HCT116 (cell line): ENCODE data around the gene PLGRKT. TPM values are rescaled to one million over a fixed set of nuclear protein-coding genes. Genes with fewer than 3 reads are reported as not detected.

Experiments used
- ATAC-seq: fragments of 200-7000 bp; cut with Tn5 transposase; 2 replicates; pipeline ENCODE4 v1.9.1; 2020; ENCODE audit warnings: mild to moderate bottlenecking, moderate library complexity
- BruUV-seq: library from RNA; stranded (reverse); fragments of 400-500 nt; replicated peaks from 2 replicates; lab custom pipeline; 2021; lab: Mats Ljungman, UMichigan
- CTCF ChIA-PET: fragments of 300-600 bp; sonication (Branson Sonifier 250); formaldehyde crosslinking; loops from one replicate; lab custom pipeline; 2021; ENCODE audit warnings: antibody characterized with exemption; lab: Charles Lee
- POLR2A ChIA-PET: fragments of 300-600, 350-600 bp; sonication (Branson Sonifier 250); formaldehyde crosslinking; loops from one replicate; lab custom pipeline; 2021; ENCODE audit warnings: antibody characterized with exemption; lab: Charles Lee
- RAD21 ChIA-PET, 2 experiments: fragments of 300-600 bp; sonication (Branson Sonifier 250); formaldehyde crosslinking; loops; one replicate each; lab custom pipeline; 2023; ENCODE audit warnings: low total read pairs in 2 of 2; ENCODE audit not compliant: uncharacterized antibody in 2 of 2, unreplicated experiment in 2 of 2, low non-redundant PET in 1 of 2; lab: Charles Lee
- DNase-seq: peaks from one replicate; pipeline ENCODE4 v3.0.0-alpha.2; 2010; ENCODE audit warnings: low read depth, low spot score
- H2AFZ ChIP-seq: fragments of 200-600 bp; shearing (Covaris generic), sonication (generic); 2 replicates; pipeline ENCODE4 v1.6.1; 2017; ENCODE audit warnings: low read depth, mixed run types, mixed read lengths, antibody characterized with exemption, low read length; ENCODE audit not compliant: poor library complexity, severe bottlenecking
- H3K27ac ChIP-seq: 2 replicates; pipeline ENCODE4 v1.5.1; 2012; ENCODE audit warnings: low read depth, low read length
- H3K27me3 ChIP-seq: fragments of 200-600 bp; sonication (generic); 2 replicates; pipeline ENCODE4 v1.6.1; 2016; ENCODE audit warnings: mixed run types, low read length, mixed read lengths; ENCODE audit not compliant: insufficient read depth
- H3K36me3 ChIP-seq, 2 experiments: fragments of 200-500 bp in 1 of 2; fragments of 200-600 bp in 1 of 2; sonication (Bioruptor generic) in 1 of 2; sonication (generic) in 1 of 2; 2 replicates each; pipeline versions ENCODE4 v1.5.1 to v1.6.1; 2014 to 2016; ENCODE audit warnings: low read length in 2 of 2, inconsistent platforms in 1 of 2, mixed read lengths in 1 of 2, mixed run types in 1 of 2; ENCODE audit not compliant: insufficient read depth in 2 of 2, control insufficient read depth in 1 of 2
- H3K4me1 ChIP-seq, 2 experiments: fragments of 200-600 bp in 1 of 2; sonication (generic) in 1 of 2; 2 replicates each; pipeline versions ENCODE4 v1.5.1 to v1.6.1; 2012 to 2017; ENCODE audit warnings: low read length in 2 of 2, inconsistent platforms in 1 of 2, mild to moderate bottlenecking in 1 of 2, mixed read lengths in 1 of 2, mixed run types in 1 of 2, moderate library complexity in 1 of 2; ENCODE audit not compliant: insufficient read depth in 2 of 2, control insufficient read depth in 1 of 2
- H3K4me2 ChIP-seq: fragments of 200-600 bp; sonication (generic); 2 replicates; pipeline ENCODE4 v1.6.1; 2017; ENCODE audit warnings: mixed run types, low read length, mixed read lengths
- H3K4me3 ChIP-seq, 2 experiments: fragments of 200-600 bp in 1 of 2; sonication (generic) in 1 of 2; replicated peaks in 1 of 2; 2 replicates each; pipeline ENCODE4 v1.5.1; 2011 to 2016; ENCODE audit warnings: low read length in 2 of 2, control low read depth in 1 of 2, low read depth in 1 of 2, mild to moderate bottlenecking in 1 of 2, mixed read lengths in 1 of 2, mixed run types in 1 of 2
- H3K79me2 ChIP-seq: fragments of 200-600 bp; sonication (generic); 2 replicates; pipeline ENCODE4 v1.6.1; 2017; ENCODE audit warnings: mild to moderate bottlenecking, mixed run types, low read length, moderate library complexity, mixed read lengths; ENCODE audit not compliant: insufficient read depth
- H3K9ac ChIP-seq: fragments of 200-600 bp; sonication (generic); 2 replicates; pipeline ENCODE4 v1.6.1; 2016; ENCODE audit warnings: low read length, mixed read lengths
- H3K9me2 ChIP-seq: fragments of 200-600 bp; sonication (generic), shearing (Covaris generic); 2 replicates; pipeline ENCODE4 v1.6.1; 2017; ENCODE audit warnings: mixed run types, mild to moderate bottlenecking, moderate library complexity; ENCODE audit not compliant: insufficient read depth
- H3K9me3 ChIP-seq, 2 experiments: fragments of 200-500 bp in 1 of 2; fragments of 200-600 bp in 1 of 2; sonication (Bioruptor generic) in 1 of 2; sonication (generic) in 1 of 2; 2 replicates each; pipeline ENCODE4 v1.6.1; 2014 to 2017; ENCODE audit warnings: low read length in 2 of 2, mixed read lengths in 2 of 2, inconsistent platforms in 1 of 2, low read depth in 1 of 2, mild to moderate bottlenecking in 1 of 2, mixed run types in 1 of 2, moderate library complexity in 1 of 2; ENCODE audit not compliant: control insufficient read depth in 1 of 2, insufficient read depth in 1 of 2
- H4K20me1 ChIP-seq: fragments of 200-600 bp; sonication (generic), shearing (Covaris generic); 2 replicates; pipeline ENCODE4 v1.6.1; 2017; ENCODE audit warnings: mixed run types, mild to moderate bottlenecking, moderate library complexity; ENCODE audit not compliant: insufficient read depth
- ATF3 ChIP-seq: IDR thresholded peaks from 2 replicates; pipeline ENCODE4 v1.6.1; 2012
- CBX3 ChIP-seq: IDR thresholded peaks from 2 replicates; pipeline ENCODE4 v1.6.1; 2012; ENCODE audit warnings: low read depth
- CEBPB ChIP-seq: IDR thresholded peaks from 2 replicates; pipeline ENCODE4 v1.6.1; 2012; ENCODE audit warnings: low read depth
- EGR1 ChIP-seq: IDR thresholded peaks from 2 replicates; pipeline ENCODE4 v1.6.1; 2012; ENCODE audit warnings: low read depth
- ELF1 ChIP-seq: IDR thresholded peaks from 2 replicates; pipeline ENCODE4 v1.6.1; 2012; ENCODE audit warnings: low read depth, borderline replicate concordance
- EZH2 ChIP-seq: fragments of 200-600 bp; sonication (generic); IDR thresholded peaks from 2 replicates; pipeline ENCODE4 v1.6.1; 2017; ENCODE audit warnings: antibody characterized with exemption, mixed run types
- FOSL1 ChIP-seq: IDR thresholded peaks from 2 replicates; pipeline ENCODE4 v1.6.1; 2012; ENCODE audit warnings: low read depth
- JUND ChIP-seq: IDR thresholded peaks from 2 replicates; pipeline ENCODE4 v1.6.1; 2012
- MAX ChIP-seq: IDR thresholded peaks from 2 replicates; pipeline ENCODE4 v1.6.1; 2012
- POLR2A ChIP-seq: IDR thresholded peaks from 2 replicates; pipeline ENCODE4 v1.7.0; 2011; ENCODE audit warnings: borderline replicate concordance; ENCODE audit not compliant: insufficient read depth, insufficient read length; ENCODE audit errors: extremely low read depth
- POLR2AphosphoS5 ChIP-seq: IDR thresholded peaks from 2 replicates; pipeline ENCODE4 v1.6.1; 2011; ENCODE audit warnings: mild to moderate bottlenecking, low read depth, low read length, moderate library complexity
- RAD21 ChIP-seq: IDR thresholded peaks from 2 replicates; pipeline ENCODE4 v1.6.1; 2012; ENCODE audit warnings: low read depth, mild to moderate bottlenecking
- SIN3A ChIP-seq: IDR thresholded peaks from 2 replicates; pipeline ENCODE4 v1.6.1; 2012; ENCODE audit warnings: low read depth
- SP1 ChIP-seq: IDR thresholded peaks from 2 replicates; pipeline ENCODE4 v1.6.1; 2012; ENCODE audit warnings: low read depth
- SRF ChIP-seq: IDR thresholded peaks from 2 replicates; pipeline ENCODE4 v1.6.1; 2012; ENCODE audit warnings: low read depth
- TCF7L2 ChIP-seq: IDR thresholded peaks from 2 replicates; pipeline ENCODE4 v1.7.0; 2011; ENCODE audit warnings: borderline replicate concordance, inconsistent platforms; ENCODE audit not compliant: insufficient read depth, insufficient read length; ENCODE audit errors: extremely low read depth
- YY1 ChIP-seq: IDR thresholded peaks from 2 replicates; pipeline ENCODE4 v1.6.1; 2011; ENCODE audit warnings: low read length, low read depth, moderate library complexity, mild to moderate bottlenecking; ENCODE audit not compliant: insufficient replicate concordance; ENCODE audit errors: extremely low read depth
- ZBTB33 ChIP-seq: IDR thresholded peaks from 2 replicates; pipeline ENCODE4 v1.6.1; 2011; ENCODE audit warnings: mild to moderate bottlenecking, low read length, moderate library complexity; ENCODE audit not compliant: insufficient replicate concordance; ENCODE audit errors: extremely low read depth
- ZNF274 ChIP-seq: fragments of 200-500 bp; sonication (Bioruptor generic); IDR thresholded peaks from 2 replicates; pipeline ENCODE4 v1.6.1; 2014; ENCODE audit warnings: mild to moderate bottlenecking, low read depth, low read length, inconsistent platforms
- intact Hi-C: fragments of 100-400 bp; cut with micrococcal nuclease; formaldehyde crosslinking; loops from 2 replicates; pipeline ENCODE4 v1.10.0; 2022
- total RNA-seq: library from RNA; stranded (reverse); gene quantifications from one replicate; pipeline ENCODE4 v1.2.1, GENCODE V29; 2021; ENCODE audit not compliant: unreplicated experiment

PLGRKT gene
- total RNA-seq, 1 experiment from 2014 or later: 23.8 TPM

GRCh38 chr9:5364294-5365024, 73.3 kb downstream of the PLGRKT start:
- Histone ChIP-seq H3K4me3 (no peak overlapping the region), H3K9me2 (no peaks in the 10 kb centered on the region), H3K27ac (no peak overlapping the region), H4K20me1 (no peaks in the 10 kb centered on the region), H2AFZ (no peak overlapping the region), H3K36me3 (no peaks in the 10 kb centered on the region), H3K79me2 (no peaks in the 10 kb centered on the region), H3K9ac (no peak overlapping the region), H3K4me2 (no peak overlapping the region), H3K4me1 (no peaks in the 10 kb centered on the region), H3K27me3 (no peaks in the 10 kb centered on the region), H3K9me3 (no peaks in the 10 kb centered on the region)
- intact Hi-C loops: no loop called here
- ChIA-PET CTCF (no interaction called here), POLR2A (no interaction called here), RAD21 (no interaction called here)
- TF ChIP-seq ELF1 (no peak), EGR1 (no peak), SIN3A (no peak), YY1 (no peak), CBX3 (no peak), POLR2AphosphoS5 (no peak), MAX (no peak), RAD21 (no peak), POLR2A (no peak), SRF (no peak), TCF7L2 (no peak), ZNF274 (no peak), CEBPB (no peak), ATF3 (no peak), SP1 (no peak), JUND (no peak), FOSL1 (no peak), ZBTB33 (no peak), EZH2 (no peak)
- BruUV-seq: no TSS peak
- ATAC-seq: no peak
- DNase-seq: no peak
